Brain microvascular endothelial cell (primary cell): Measurements from ENCODE around the gene ZNF324B.

ENCODE experiments used
- DNase-seq: peaks from one replicate; pipeline ENCODE4 v3.0.0-alpha.2; 2020
- H3K27ac ChIP-seq: fragments of 250-450 bp; sonication (Bioruptor Pico); 2 replicates; pipeline ENCODE4 v1.5.1; 2020; ENCODE audit warnings: mild to moderate bottlenecking, moderate library complexity
- H3K27me3 ChIP-seq: fragments of 250-450 bp; sonication (Bioruptor Pico); replicated peaks from 2 replicates; pipeline ENCODE4 v1.5.1; 2020; ENCODE audit warnings: mild to moderate bottlenecking
- H3K36me3 ChIP-seq: fragments of 250-450 bp; sonication (Bioruptor Pico); replicated peaks from 2 replicates; pipeline ENCODE4 v1.5.1; 2020; ENCODE audit warnings: mild to moderate bottlenecking
- H3K4me3 ChIP-seq: 2 replicates; pipeline ENCODE4 v1.5.1; 2011; ENCODE audit warnings: low read depth, mild to moderate bottlenecking, control low read depth, low read length, moderate library complexity
- CTCF ChIP-seq: IDR thresholded peaks from 2 replicates; pipeline ENCODE4 v1.5.1; 2011; ENCODE audit warnings: low read depth, mild to moderate bottlenecking, moderate library complexity, low read length, control low read depth, inconsistent platforms; ENCODE audit errors: missing control alignments
- in situ Hi-C: cut with HindIII; loops from 2 replicates; pipeline ENCODE4 v1.10.0; 2017; ENCODE audit warnings: low sequenced_read_pairs, low pct_ligation_motif_present

Gene ZNF324B

DNA sequence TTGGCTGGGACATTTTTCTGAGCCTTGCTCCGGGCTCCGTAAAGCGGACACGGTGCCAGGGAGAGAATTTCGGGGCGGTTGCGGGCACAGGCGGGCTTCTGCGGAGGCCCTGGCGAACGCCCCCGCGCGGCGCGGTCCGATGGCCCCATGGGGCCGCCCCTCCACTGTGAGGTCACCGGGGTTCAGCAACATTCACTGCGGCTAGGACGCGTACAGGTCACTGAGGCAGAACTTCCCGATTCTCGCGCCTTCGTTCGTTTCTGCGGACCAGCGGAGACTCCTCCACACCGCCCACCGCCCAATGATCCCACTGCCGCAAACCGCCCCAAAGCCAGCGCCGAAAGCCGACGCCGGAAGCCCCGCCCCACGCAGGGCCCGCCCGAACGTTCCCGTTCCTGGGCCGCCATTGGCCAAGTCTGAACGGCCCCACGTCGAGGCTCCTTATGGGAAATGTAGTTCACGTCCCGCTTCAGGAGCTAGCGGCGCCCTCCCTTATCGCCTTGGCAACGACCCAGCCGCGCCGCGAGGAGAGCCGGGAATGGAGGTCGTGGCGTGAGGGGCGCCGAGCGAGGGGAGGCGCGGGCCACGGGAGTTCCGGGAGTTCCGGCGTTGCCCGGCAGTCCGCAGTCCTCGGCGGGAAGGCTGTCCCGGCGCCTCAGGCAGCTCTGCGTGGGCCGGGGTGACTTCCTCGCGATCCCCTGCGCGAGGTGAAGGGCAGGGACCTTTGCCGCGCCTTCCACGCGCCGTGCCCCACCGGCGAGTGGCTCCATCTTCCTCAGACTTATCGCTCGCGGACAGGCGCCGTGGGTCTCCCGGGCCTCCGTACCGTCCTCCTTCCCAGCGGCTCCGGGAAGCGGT lies 43.0 kb upstream of the ZNF324B start, which contains the start of gene ZNF584:
TSS of gene ZNF584 (plus strand) at position 498 of the 858 bp plus-strand sequence. CDS start 499 bp downstream, outside the sequence.
- in situ Hi-C loops, result no loop called here
- Histone ChIP-seq H3K36me3 (no peaks in the 10 kb centered on the region), H3K4me3 (peak within 1 kb of the TSS; percentile 95), H3K27me3 (no peaks in the 10 kb centered on the region), H3K27ac (peak within 1 kb of the TSS; percentile 51)
- DNase-seq, result peak; percentile 91
- peak; percentile 13 for TF ChIP-seq CTCF

GRCh38 chr19:58409010-58409790 lies 42.2 kb upstream of the ZNF324B start:
- Histone ChIP-seq H3K27ac (peak overlapping the region; percentile 51), H3K27me3 (no peaks in the 10 kb centered on the region), H3K4me3 (peak overlapping the region; percentile 95), H3K36me3 (no peaks in the 10 kb centered on the region)
- peak; percentile 5 for TF ChIP-seq CTCF
- DNase-seq, result no peak
- in situ Hi-C loops, result no loop called here

DNA sequence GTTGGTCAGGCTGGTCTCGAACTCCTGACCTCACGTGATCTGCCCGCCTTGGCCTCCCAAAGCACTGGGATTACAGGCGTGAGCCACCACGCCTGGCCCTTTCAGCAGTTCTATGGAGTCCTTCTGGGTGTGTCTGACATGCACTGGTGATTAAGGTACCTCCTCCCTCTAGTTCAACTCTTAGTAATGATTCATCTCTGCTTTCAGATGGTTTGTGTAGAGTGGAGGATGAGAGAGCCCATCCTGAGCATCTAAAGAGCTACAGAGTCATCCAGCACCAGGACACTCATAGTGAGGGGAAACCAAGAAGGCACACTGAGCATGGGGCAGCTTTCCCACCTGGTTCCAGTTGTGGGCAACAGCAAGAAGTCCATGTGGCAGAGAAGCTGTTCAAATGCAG lies 34.8 kb upstream of the ZNF324B start:
- TF ChIP-seq CTCF, result no peak
- Histone ChIP-seq H3K4me3 (no peak overlapping the region), H3K27me3 (no peaks in the 10 kb centered on the region), H3K36me3 (peaks cover 41% of the 10 kb centered on the region), H3K27ac (no peak overlapping the region)
- DNase-seq, result no peak
- in situ Hi-C loops, result no loop called here

- no peak for TF ChIP-seq CTCF
- no peak for DNase-seq
- Histone ChIP-seq H3K27ac (no peak overlapping the region), H3K27me3 (no peaks in the 10 kb centered on the region), H3K4me3 (no peak overlapping the region), H3K36me3 (peaks cover 41% of the 10 kb centered on the region)
- in situ Hi-C loops, result no loop called here
These were observed 34.4 kb upstream of the ZNF324B start for GRCh38 chr19:58417071-58417470.

DNA sequence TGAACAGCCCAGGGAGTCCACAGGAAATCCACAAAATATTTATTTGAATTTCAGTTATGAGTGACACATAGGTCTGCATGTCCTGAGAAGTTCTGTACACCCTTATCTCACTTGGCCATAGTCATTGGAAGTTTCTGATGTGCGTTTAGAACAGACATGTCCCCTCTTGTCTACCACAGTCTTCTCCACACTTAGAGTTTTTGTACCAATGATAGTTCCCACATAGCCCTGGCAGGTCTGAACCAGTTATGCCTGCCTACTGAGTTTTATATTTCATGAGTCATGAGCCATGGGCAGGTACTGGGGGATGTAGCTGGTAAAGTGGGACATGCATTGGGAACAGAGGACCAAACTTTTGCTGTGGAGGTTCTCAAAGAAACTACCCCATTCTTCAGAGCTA lies 22.8 kb upstream of the ZNF324B start:
- TF ChIP-seq CTCF, result no peak
- Histone ChIP-seq H3K36me3 (peaks cover 14% of the 10 kb centered on the region), H3K27me3 (no peaks in the 10 kb centered on the region), H3K4me3 (no peak overlapping the region), H3K27ac (no peak overlapping the region)
- in situ Hi-C loops, result no loop called here
- DNase-seq, result no peak
